NB4 (cell line): ENCODE results near the gene LETM1.

Experiments
- DNase-seq: peaks from one replicate; pipeline ENCODE4 v3.0.0; 2010; ENCODE audit warnings: low read depth
- H3K4me3 ChIP-seq: one replicate; pipeline ENCODE4 v1.5.1; 2011; ENCODE audit warnings: mild to moderate bottlenecking, low read depth, low read length, moderate library complexity
- CTCF ChIP-seq: IDR thresholded peaks from one replicate; pipeline ENCODE4 v1.5.1; 2012; ENCODE audit warnings: low read depth, low read length
- MAX ChIP-seq: IDR thresholded peaks from 2 replicates; pipeline ENCODE4 v1.6.1; 2011; ENCODE audit warnings: low read depth, low read length
- MYC ChIP-seq: IDR thresholded peaks from 2 replicates; pipeline ENCODE4 v1.6.1; 2011; ENCODE audit warnings: low read depth, low read length
- POLR2A ChIP-seq: IDR thresholded peaks from 2 replicates; pipeline ENCODE4 v1.6.1; 2011; ENCODE audit warnings: mild to moderate bottlenecking; ENCODE audit not compliant: insufficient read length; ENCODE audit errors: extremely low read depth

The LETM1 gene

DNA sequence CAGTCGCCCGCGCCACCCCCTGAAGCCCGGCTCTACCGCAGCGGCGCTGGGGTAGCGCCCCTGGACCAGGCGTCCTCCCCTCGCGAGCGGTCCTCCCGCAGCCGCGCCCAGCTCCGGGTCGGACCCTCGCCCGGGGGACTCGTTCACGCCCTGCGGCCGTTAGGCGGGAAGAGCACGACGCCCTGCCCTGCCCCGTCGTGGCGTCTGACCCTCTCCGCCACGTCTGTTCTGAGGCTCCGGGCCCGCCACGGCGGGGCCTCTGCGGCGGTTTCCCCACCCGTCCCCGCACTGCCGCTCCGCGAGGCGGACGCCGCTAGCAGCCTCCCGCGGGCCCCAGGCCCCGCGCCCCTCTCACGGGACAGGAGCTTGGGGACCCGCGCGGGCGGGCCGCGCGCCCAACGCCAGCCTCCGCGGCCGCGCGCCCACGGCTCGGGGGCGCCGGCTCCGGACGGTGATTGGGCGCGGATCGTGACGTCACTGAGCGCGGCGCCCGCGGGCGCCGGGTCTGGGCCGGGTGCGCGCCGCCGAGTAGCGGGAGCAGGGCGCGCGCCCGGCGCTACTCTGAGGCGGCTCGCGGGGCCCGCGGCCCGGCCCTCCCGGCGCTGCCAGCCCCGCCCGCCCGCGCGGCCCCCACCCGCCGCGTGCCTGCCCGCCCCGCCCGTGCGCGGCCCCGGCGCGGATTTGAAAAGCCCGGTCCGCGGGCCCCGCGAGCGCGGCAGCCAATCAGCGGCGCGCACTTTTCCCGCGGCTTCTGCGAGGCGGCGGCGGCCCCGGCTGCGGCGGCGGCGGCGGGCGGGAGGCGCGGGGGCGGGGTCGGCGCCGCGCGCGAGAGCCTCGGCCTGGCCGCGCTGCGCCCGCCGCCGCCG lies 14.9 kb upstream of the LETM1 start, which contains the start of gene NSD2:
TSS of gene NSD2 (plus strand) at position 816 of the 866 bp plus-strand sequence. CDS start 29,262 bp downstream, outside the sequence.
- peak within 1 kb of the TSS; percentile 77 for H3K4me3 ChIP-seq
- TF ChIP-seq CTCF (no peak), MYC (0 out of 2 replicates have a peak, but pooled peaks have one; percentile 6), MAX (no peak; the same call in 1 of the 2 replicates), POLR2A (peak; percentile 97)
- peak; percentile 94 for DNase-seq

DNA sequence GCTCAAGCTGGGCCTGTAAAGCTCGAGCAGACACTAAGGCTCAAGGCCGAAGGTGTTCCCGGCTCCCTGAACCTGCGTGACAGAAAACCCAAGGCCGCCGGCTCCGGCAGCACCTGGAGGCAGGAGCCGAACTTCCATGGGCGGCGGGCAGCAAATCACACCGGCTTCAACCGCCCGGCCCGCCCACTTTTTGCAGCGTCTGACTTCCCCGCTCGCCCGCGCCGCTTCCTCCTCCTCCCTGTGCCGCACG lies 14.3 kb upstream of the LETM1 start:
- TF ChIP-seq POLR2A (no peak), MYC (peak; percentile 36; the same call in 1 of the 2 replicates), CTCF (no peak), MAX (peak; percentile 72)
- DNase-seq, result peak; percentile 93
- H3K4me3 ChIP-seq, result peak overlapping the region; percentile 62

DNA sequence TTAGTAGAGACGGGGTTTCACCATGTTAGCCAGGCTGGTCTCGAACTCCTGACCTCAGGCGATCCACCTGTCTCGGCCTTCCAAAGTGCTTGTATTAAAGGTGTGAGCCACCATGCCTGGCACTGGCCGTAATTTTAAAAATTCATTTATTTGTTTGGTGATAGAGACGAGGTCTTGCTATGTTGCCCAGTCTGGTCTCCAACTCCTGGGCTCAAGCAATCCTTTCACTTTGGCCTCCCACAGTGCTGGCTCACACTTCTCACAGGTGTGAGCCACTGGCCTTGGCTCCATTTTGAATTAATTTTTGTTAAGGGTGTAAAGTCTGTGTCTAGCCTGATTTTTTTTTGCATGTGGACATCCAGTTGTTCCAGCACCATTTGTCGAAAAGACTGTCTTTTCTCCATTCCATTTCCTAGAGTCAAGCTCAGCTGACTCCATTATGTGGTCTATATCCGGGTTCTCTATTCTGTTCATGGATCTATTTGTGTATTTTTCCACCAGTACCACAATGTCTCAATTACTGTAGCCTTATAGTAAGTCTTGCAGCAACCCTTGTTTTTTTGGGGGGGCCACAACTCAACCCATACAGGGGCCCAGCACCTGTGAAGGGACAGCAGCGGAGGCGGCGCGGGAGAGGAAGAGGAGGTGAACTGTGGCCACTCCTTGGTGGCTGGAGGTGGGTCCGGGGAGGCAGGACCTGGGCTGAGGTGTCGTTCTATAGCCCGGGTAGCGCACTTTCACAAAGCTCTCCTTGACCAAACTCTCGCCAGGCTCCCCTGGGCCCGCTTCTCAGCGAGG lies 13.8 kb upstream of the LETM1 start:
- TF ChIP-seq MAX (no peak), CTCF (no peak), POLR2A (no peak), MYC (no peak)
- no peak for DNase-seq
- H3K4me3 ChIP-seq, result peak overlapping the region; percentile 62

GRCh38 chr4:1868912-1869311 lies 13.0 kb upstream of the LETM1 start:
- H3K4me3 ChIP-seq, result no peak overlapping the region
- TF ChIP-seq MYC (no peak), CTCF (no peak), MAX (no peak), POLR2A (no peak)
- DNase-seq, result no peak

DNA sequence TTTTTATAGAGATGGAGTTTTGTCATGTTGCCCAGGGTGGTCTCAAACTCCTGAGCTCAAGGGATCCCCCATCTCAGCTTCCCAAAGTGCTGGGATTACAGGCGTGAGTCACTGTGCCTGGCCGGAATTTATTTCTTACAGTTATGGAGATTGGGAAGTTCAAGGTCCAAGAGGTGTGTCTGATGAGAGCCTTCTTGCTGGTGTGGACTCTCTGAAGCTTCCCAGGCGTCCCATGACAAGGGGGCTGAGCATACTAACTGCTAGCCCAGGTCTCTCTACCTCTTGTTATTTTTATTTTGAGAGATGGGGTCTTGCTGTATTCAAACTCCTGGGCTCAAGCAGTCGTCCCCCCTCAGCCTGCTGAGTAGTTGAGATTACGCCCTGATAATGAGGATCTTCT lies 12.3 kb upstream of the LETM1 start:
- TF ChIP-seq POLR2A (no peak), MAX (no peak), MYC (no peak), CTCF (no peak)
- no peak for DNase-seq
- H3K4me3 ChIP-seq, result no peak overlapping the region
